Measurements from ENCODE around the gene TET1.
"Not testable (repeated sequence)": the region's sequence is repeated elsewhere in the genome, so short reads cannot be mapped to it uniquely, and the experiment has no call there.

GRCh38 chr10:68740676-68741075, 180.5 kb downstream of the TET1 start:
- TF ChIP-seq CTCF (IDR thresholded peaks at IDR 0.05); POLR2A (IDR thresholded peaks at IDR 0.05); EP300 (IDR thresholded peaks at IDR 0.05; ENCODE audit: low read depth): not testable (repeated sequence)

All from transverse colon (tissue), 3 donors.